ENCODE data around the gene PPP2R5B. TPM values are rescaled to one million over a fixed set of nuclear protein-coding genes. Genes with fewer than 3 reads are reported as not detected.

PPP2R5B gene
- total and polyA plus RNA-seq, 3 experiments from 2014 or later: 7.8 to 11.7 (median 11.2) TPM

DNA sequence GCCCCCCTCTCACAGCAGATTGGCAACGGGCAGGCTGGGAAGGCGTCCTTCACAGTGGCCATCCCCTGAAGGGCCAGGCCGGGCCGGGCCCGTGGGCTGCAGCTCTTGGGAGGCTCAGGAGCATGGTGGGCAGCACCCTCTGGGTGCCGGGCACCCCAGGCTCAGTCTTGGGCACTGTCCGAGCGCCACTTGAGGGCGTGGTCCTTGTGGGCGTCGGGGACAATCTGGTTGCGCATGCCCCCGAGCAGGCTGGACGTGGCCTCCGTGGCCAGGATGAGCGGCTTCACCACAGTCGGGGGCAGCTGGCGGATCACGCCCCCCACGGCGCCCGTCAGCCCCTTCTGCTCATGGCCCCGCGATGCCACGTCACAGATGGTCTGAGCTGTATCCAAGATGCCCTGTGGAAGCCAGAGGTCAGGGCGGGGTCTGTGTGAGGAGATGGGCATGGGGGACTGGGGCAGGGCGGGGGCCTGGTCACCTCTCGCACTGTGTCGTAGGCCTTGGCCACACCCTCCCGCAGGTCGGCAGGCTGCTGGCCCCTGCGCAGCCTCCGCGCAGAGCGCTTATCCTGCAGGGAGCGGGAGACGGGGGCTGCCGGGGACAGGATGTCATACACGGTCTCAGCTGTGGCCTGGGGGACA lies 29.6 kb upstream of the PPP2R5B start:
- CTCF ChIA-PET: interaction anchor here (0.5 to 29.6 kb wide), 15 partner anchors 10 to 148 kb away, joined by 3 to 1256 read pairs (median 6); partner anchors contain the start of genes CDC42BPG and EHD1
- peaks cover under 1 to 5% (median 2%) of the 10 kb centered on the region in 3 donors for H3K4me1 Mint-ChIP-seq
- POLR2A ChIA-PET: interaction anchor here (0.6 to 2.1 kb wide), 4 partner anchors 16 to 263 kb away, joined by 3 to 19 read pairs (median 3); partner anchors contain the start of genes CDC42BPG and EHD1
- no peak overlapping the region for H3K4me3 Mint-ChIP-seq
- no peak overlapping the region for H3K27ac ChIP-seq (ENCODE audit: low read depth, low read length)
- no peak for DNase-seq
- H3K36me3 ChIP-seq (ENCODE audit: insufficient read depth, low read length): peaks cover 12% of the 10 kb centered on the region
- H3K9me3 Mint-ChIP-seq: no peaks in the 10 kb centered on the region
- H3K27me3 ChIP-seq (ENCODE audit: insufficient read depth, low read length, poor library complexity, severe bottlenecking): no peaks in the 10 kb centered on the region
- H3K4me3 ChIP-seq (ENCODE audit: low read length): no peak overlapping the region
- peak overlapping the region in 1 of 8 donors; percentile 32 for H3K27ac Mint-ChIP-seq
- peaks cover 5% of the 10 kb centered on the region for H3K4me1 ChIP-seq (ENCODE audit: insufficient read depth, low read length)
- H3K36me3 Mint-ChIP-seq: peaks cover 0 to 47% (median 0%) of the 10 kb centered on the region in 3 donors
- no peaks in the 10 kb centered on the region for H3K27me3 Mint-ChIP-seq
- H3K9me3 ChIP-seq (ENCODE audit: low read length): no peaks in the 10 kb centered on the region

DNA sequence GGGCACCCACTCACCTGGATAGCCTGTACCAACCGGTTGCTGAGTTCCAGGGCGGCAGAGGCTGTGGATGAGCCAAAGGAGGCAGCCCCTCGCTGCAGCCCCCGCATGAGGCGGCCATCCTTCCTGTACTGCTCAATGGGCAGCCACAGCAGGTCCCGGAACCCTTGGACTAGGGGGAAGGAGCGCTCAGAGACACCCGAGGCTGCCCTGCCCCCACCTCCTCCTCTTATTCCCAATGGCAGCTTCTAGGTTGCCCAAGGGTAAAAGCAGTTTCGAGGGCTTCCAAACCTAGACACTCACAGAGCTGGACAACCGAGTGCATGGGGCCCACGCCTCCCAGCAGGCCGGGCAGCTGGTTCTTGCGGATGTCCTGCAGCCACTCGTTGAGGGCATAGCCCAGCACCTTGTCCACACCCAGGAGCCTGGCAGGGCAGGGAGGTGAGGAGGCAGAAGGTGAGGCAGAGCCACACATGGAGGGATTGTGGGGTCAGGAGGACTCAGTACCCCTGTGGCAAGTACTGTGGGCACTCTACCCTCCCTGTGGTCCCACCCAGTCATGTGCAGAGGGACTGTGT lies 28.0 kb upstream of the PPP2R5B start:
- H3K9me3 ChIP-seq (ENCODE audit: low read length): no peaks in the 10 kb centered on the region
- peaks cover 6 to 14% (median 10%) of the 10 kb centered on the region in 3 donors for H3K4me1 Mint-ChIP-seq
- H3K4me1 ChIP-seq (ENCODE audit: insufficient read depth, low read length): peaks cover 14% of the 10 kb centered on the region
- no peak overlapping the region for H3K4me3 Mint-ChIP-seq
- CTCF ChIA-PET: interaction anchor here (1.3 to 29.6 kb wide), 4 partner anchors 9 to 42 kb away, joined by 3 to 1256 read pairs (median 25); partner anchors contain the start of genes CDC42BPG and EHD1
- H3K27me3 ChIP-seq (ENCODE audit: insufficient read depth, low read length, poor library complexity, severe bottlenecking): no peaks in the 10 kb centered on the region
- DNase-seq: no peak
- H3K4me3 ChIP-seq (ENCODE audit: low read length): no peak overlapping the region
- POLR2A ChIA-PET: interaction anchor here (0.7 kb wide), 1 partner anchor 10 kb away, joined by 4 read pairs; no protein-coding TSS in a partner anchor
- no peaks in the 10 kb centered on the region for H3K27me3 Mint-ChIP-seq
- H3K36me3 Mint-ChIP-seq: peaks cover 0 to 60% (median 2%) of the 10 kb centered on the region in 3 donors
- peak overlapping the region in 1 of 8 donors; percentile 46 for H3K27ac Mint-ChIP-seq
- no peak overlapping the region for H3K27ac ChIP-seq (ENCODE audit: low read depth, low read length)
- H3K36me3 ChIP-seq (ENCODE audit: insufficient read depth, low read length): peaks cover 12% of the 10 kb centered on the region
- H3K9me3 Mint-ChIP-seq: no peaks in the 10 kb centered on the region

DNA sequence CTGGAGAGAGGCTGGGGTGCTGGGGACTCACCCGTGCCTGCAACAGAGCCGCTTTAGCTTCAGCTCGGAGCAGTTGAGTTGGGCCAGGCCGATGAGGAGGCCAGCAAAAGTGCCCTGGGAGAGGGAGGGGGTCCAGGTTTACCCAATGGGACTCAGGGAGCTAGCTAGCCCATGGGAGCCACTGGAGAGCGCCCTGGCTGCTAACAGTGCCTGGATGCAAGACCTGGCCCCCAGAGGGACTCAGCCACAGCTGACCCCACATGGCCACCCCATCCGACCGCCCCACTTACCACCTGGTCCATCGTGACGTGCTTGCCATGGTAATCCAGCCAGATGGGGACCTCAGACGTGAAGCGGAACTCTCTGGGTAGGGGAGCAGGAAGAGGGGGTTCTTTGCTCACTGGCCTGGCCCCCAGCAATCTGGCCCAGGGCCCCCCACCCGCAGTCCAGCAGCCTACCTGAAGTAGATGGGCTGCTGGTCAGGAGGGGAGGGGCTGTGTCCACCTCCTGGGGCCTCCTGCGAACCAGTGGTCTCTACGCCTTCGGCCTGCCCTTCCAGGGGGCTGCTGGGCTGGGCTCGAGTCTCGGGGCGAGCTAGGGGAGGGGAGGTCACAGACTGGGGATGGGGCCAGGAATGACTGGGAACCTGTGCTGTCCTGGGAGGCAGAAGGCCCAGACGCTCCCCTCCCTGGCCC lies 27.0 kb upstream of the PPP2R5B start:
- Mint-ChIP-seq H3K4me3 (no peak overlapping the region), H3K27me3 (no peaks in the 10 kb centered on the region), H3K27ac (no peak overlapping the region), H3K36me3 (peaks cover 0 to 68% (median 2%) of the 10 kb centered on the region in 3 donors), H3K9me3 (no peaks in the 10 kb centered on the region), H3K4me1 (peaks cover 6 to 16% (median 11%) of the 10 kb centered on the region in 3 donors)
- Histone ChIP-seq H3K27ac (ENCODE audit: low read depth, low read length) (no peak overlapping the region), H3K36me3 (ENCODE audit: insufficient read depth, low read length) (peaks cover 12% of the 10 kb centered on the region), H3K4me1 (ENCODE audit: insufficient read depth, low read length) (peaks cover 14% of the 10 kb centered on the region), H3K27me3 (ENCODE audit: insufficient read depth, low read length, poor library complexity, severe bottlenecking) (no peaks in the 10 kb centered on the region), H3K4me3 (ENCODE audit: low read length) (no peak overlapping the region), H3K9me3 (ENCODE audit: low read length) (no peaks in the 10 kb centered on the region)
- no peak for DNase-seq
- ChIA-PET CTCF (interaction anchor here (1.6 to 29.6 kb wide), 2 partner anchors 43 to 117 kb away, joined by 4 to 1256 read pairs; partner anchors contain the start of gene CDC42BPG), POLR2A (interaction anchor here (0.7 kb wide), 1 partner anchor 9 kb away, joined by 4 read pairs; no protein-coding TSS in a partner anchor)

DNA sequence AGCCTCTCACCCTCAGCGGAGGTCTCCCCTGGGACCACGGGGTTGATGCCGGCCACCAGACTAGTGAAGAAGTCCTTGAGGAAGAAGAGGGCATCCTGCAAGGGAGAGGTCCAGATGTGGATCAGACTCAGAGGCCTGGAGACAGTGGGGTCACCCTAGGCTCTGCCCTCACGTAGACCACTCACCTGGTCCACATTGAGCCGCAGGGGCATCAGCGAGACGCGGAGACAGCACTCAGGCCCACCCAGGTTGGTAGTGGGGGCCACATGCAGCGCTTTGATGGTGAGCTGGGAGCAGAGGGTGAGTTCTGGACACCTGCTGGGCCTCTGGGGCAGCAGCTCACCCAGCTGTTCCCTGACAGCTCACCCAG lies 26.4 kb upstream of the PPP2R5B start:
- ChIA-PET CTCF (interaction anchor here (0.8 to 29.6 kb wide), 3 partner anchors 10 to 117 kb away, joined by 3 to 1256 read pairs (median 4); partner anchors contain the start of gene CDC42BPG), POLR2A (no interaction called here)
- H3K27ac ChIP-seq (ENCODE audit: low read depth, low read length): no peak overlapping the region
- H3K4me1 Mint-ChIP-seq: peaks cover 6 to 16% (median 11%) of the 10 kb centered on the region in 3 donors
- peaks cover 14% of the 10 kb centered on the region for H3K4me1 ChIP-seq (ENCODE audit: insufficient read depth, low read length)
- H3K9me3 ChIP-seq (ENCODE audit: low read length): no peaks in the 10 kb centered on the region
- no peaks in the 10 kb centered on the region for H3K27me3 Mint-ChIP-seq
- DNase-seq: no peak
- no peaks in the 10 kb centered on the region for H3K9me3 Mint-ChIP-seq
- H3K4me3 ChIP-seq (ENCODE audit: low read length): no peak overlapping the region
- H3K4me3 Mint-ChIP-seq: no peak overlapping the region
- H3K36me3 ChIP-seq (ENCODE audit: insufficient read depth, low read length): peaks cover 12% of the 10 kb centered on the region
- peaks cover 0 to 70% (median 2%) of the 10 kb centered on the region in 3 donors for H3K36me3 Mint-ChIP-seq
- no peak overlapping the region for H3K27ac Mint-ChIP-seq
- H3K27me3 ChIP-seq (ENCODE audit: insufficient read depth, low read length, poor library complexity, severe bottlenecking): no peaks in the 10 kb centered on the region

DNA sequence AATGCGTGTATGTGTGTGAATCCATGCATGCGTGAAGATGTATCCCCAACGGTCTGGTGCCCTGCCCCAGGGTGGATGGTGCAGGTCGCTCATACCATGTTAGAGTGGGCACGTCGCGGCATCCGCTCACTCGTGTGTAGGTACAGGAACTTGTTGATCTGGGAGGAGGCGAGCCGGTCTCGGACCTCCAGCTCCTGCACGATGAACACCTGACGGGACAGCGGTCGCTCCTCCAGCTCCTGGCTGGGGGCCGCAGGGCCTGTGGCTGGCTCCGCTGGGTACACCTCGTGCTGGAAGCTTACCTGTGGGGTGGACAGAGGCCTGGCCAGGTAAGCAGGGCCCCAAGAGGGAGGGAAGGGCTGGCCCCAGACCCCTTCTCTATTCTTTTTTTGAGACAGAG lies 25.9 kb upstream of the PPP2R5B start:
- Mint-ChIP-seq H3K36me3 (peaks cover 0 to 71% (median 2%) of the 10 kb centered on the region in 3 donors), H3K27ac (peak overlapping the region in 1 of 8 donors; percentile 60), H3K9me3 (no peaks in the 10 kb centered on the region), H3K4me1 (peaks cover 6 to 16% (median 11%) of the 10 kb centered on the region in 3 donors), H3K4me3 (no peak overlapping the region), H3K27me3 (no peaks in the 10 kb centered on the region)
- Histone ChIP-seq H3K36me3 (ENCODE audit: insufficient read depth, low read length) (peaks cover 12% of the 10 kb centered on the region), H3K27ac (ENCODE audit: low read depth, low read length) (no peak overlapping the region), H3K4me3 (ENCODE audit: low read length) (no peak overlapping the region), H3K9me3 (ENCODE audit: low read length) (no peaks in the 10 kb centered on the region), H3K27me3 (ENCODE audit: insufficient read depth, low read length, poor library complexity, severe bottlenecking) (no peaks in the 10 kb centered on the region), H3K4me1 (ENCODE audit: insufficient read depth, low read length) (peaks cover 14% of the 10 kb centered on the region)
- no peak for DNase-seq
- ChIA-PET POLR2A (no interaction called here), CTCF (interaction anchor here (0.8 to 29.6 kb wide), 3 partner anchors 10 to 116 kb away, joined by 3 to 1256 read pairs (median 4); partner anchors contain the start of gene CDC42BPG)

DNA sequence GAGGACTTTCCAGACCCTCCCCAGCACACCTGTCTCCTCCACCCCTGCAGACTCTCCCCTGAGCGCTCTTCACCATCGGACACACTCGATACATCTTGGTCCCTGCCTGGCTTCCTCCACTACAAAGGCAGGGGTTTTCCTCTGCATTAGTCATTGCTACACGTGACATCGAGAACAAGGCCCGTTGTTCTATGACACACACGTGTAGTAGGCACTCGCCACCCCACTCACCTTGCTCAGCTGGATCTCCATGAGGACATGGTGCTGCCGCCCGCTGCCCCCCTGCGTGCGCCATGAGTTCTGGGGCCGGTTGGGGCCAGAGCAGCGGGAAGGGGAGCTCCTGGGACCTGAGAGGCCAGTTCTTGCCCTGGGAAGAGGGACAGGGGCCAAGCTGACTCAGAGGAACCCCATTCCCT lies 24.2 kb upstream of the PPP2R5B start:
- H3K4me1 Mint-ChIP-seq: peaks cover 6 to 12% (median 9%) of the 10 kb centered on the region in 3 donors
- H3K27me3 Mint-ChIP-seq: no peaks in the 10 kb centered on the region
- H3K27ac ChIP-seq (ENCODE audit: low read depth, low read length): no peak overlapping the region
- H3K36me3 ChIP-seq (ENCODE audit: insufficient read depth, low read length): peaks cover 15% of the 10 kb centered on the region
- H3K4me3 ChIP-seq (ENCODE audit: low read length): no peak overlapping the region
- H3K4me3 Mint-ChIP-seq: peak overlapping the region in 5 of 7 donors; percentile 3 to 58 (median 10)
- DNase-seq: peak; percentile 42 to 85 (median 58)
- ChIA-PET POLR2A (interaction anchor here (0.6 to 1.1 kb wide), 3 partner anchors 15 to 83 kb away, joined by 3 to 8 read pairs (median 3); no protein-coding TSS in a partner anchor), CTCF (interaction anchor here (29.6 kb wide), 1 partner anchor 45 kb away, joined by 1256 read pairs; the partner anchor contains the start of gene CDC42BPG)
- peaks cover 14% of the 10 kb centered on the region for H3K4me1 ChIP-seq (ENCODE audit: insufficient read depth, low read length)
- H3K27me3 ChIP-seq (ENCODE audit: insufficient read depth, low read length, poor library complexity, severe bottlenecking): no peaks in the 10 kb centered on the region
- H3K9me3 ChIP-seq (ENCODE audit: low read length): no peaks in the 10 kb centered on the region
- no peaks in the 10 kb centered on the region for H3K9me3 Mint-ChIP-seq
- H3K36me3 Mint-ChIP-seq: peaks cover 0 to 76% (median 4%) of the 10 kb centered on the region in 3 donors
- peak overlapping the region; percentile 25 to 98 (median 84) for H3K27ac Mint-ChIP-seq

DNA sequence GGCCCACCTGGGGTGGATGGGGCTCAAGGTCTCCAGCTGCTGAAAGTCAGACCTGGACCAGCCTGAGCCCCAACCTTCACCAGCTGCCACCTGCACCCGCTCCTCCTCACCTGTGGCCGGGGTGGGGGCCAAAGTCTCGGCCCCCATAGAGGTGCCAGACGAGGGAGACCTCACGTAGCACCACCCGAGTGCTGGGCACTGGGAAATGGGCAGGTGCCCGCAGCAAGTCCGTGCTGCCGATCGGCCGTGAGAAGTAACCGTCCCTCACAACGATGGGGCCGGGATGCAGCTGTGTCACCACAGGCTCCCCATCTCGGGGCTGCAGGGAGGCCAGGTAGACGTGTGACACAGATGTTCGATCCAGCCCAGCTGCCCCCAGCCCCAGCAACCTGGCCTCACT lies 23.7 kb upstream of the PPP2R5B start:
- Histone ChIP-seq H3K4me1 (ENCODE audit: insufficient read depth, low read length) (peaks cover 14% of the 10 kb centered on the region), H3K36me3 (ENCODE audit: insufficient read depth, low read length) (peaks cover 20% of the 10 kb centered on the region), H3K27me3 (ENCODE audit: insufficient read depth, low read length, poor library complexity, severe bottlenecking) (no peaks in the 10 kb centered on the region), H3K4me3 (ENCODE audit: low read length) (no peak overlapping the region), H3K9me3 (ENCODE audit: low read length) (no peaks in the 10 kb centered on the region), H3K27ac (ENCODE audit: low read depth, low read length) (no peak overlapping the region)
- ChIA-PET POLR2A (interaction anchor here (0.6 kb wide), 1 partner anchor 26 kb away, joined by 3 read pairs; no protein-coding TSS in a partner anchor), CTCF (interaction anchor here (29.6 kb wide), 1 partner anchor 46 kb away, joined by 1256 read pairs; the partner anchor contains the start of gene CDC42BPG)
- Mint-ChIP-seq H3K4me1 (peaks cover 6 to 12% (median 9%) of the 10 kb centered on the region in 3 donors), H3K9me3 (no peaks in the 10 kb centered on the region), H3K27ac (peak overlapping the region in 4 of 8 donors; percentile 21 to 72 (median 29)), H3K36me3 (peaks cover 0 to 77% (median 6%) of the 10 kb centered on the region in 3 donors), H3K27me3 (no peaks in the 10 kb centered on the region), H3K4me3 (no peak overlapping the region)
- DNase-seq: no peak
